ENCODE measurements around the gene KRT24.

DNA sequence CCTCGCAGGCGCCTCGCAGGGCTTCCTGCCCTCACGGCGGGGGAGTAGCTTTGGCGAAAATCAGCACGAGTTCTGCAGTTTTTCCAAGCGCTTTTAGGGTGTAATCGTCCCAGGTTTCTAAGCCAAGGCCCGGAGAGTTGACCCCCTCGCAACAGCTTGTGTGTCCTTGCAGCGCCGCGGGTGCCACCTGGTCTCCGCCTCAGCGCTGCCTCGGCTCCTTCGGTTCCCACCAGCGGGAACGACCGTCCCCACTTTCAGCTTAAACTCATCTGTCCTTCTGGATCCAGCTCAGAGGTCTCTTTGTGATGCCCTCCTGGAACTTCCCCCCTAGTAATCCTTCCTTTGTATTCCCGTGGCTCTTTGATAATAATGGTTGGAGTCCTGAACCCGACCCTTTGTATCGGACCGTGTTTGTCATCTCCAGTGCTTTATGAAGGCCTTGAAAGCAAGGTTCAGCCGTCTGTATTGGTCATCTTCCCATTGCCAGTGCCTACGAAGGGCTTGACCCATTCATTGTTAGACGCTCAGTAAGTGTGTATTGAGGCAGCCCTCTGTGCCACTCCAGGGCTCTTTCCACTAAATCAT, 55.1 kb downstream of the KRT24 start:
- TF ChIP-seq MAFK (IDR thresholded peaks at IDR 0.05; ENCODE audit: low read depth, low read length): no peak
- TF ChIP-seq, protein P1, sequence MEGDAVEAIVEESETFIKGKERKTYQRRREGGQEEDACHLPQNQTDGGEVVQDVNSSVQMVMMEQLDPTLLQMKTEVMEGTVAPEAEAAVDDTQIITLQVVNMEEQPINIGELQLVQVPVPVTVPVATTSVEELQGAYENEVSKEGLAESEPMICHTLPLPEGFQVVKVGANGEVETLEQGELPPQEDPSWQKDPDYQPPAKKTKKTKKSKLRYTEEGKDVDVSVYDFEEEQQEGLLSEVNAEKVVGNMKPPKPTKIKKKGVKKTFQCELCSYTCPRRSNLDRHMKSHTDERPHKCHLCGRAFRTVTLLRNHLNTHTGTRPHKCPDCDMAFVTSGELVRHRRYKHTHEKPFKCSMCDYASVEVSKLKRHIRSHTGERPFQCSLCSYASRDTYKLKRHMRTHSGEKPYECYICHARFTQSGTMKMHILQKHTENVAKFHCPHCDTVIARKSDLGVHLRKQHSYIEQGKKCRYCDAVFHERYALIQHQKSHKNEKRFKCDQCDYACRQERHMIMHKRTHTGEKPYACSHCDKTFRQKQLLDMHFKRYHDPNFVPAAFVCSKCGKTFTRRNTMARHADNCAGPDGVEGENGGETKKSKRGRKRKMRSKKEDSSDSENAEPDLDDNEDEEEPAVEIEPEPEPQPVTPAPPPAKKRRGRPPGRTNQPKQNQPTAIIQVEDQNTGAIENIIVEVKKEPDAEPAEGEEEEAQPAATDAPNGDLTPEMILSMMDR (conservative IDR thresholded peaks at IDR 0.05; ENCODE audit: low read depth, low read length): no peak
- TF ChIP-seq RFX5 (IDR thresholded peaks at IDR 0.05; ENCODE audit: low read depth, low read length): no peak
- TF ChIP-seq FOS (IDR thresholded peaks at IDR 0.05; ENCODE audit: low read depth, low read length): no peak
- 0 out of 2 replicates have a peak, but pooled peaks have one; percentile 7 for TF ChIP-seq MAZ (IDR thresholded peaks at IDR 0.05; ENCODE audit: borderline replicate concordance, low read depth, low read length)
- no peak for TF ChIP-seq POLR2A (IDR thresholded peaks at IDR 0.05; ENCODE audit: low read depth, low read length)
- no peak for TF ChIP-seq RCOR1 (IDR thresholded peaks at IDR 0.05; ENCODE audit: insufficient replicate concordance, low read length)
- peak; percentile 33; the same call in 1 of the 2 replicates for TF ChIP-seq MXI1 (IDR thresholded peaks at IDR 0.05; ENCODE audit: borderline replicate concordance, low read depth, low read length)
- TF ChIP-seq CEBPB (IDR thresholded peaks at IDR 0.05; ENCODE audit: low read depth, low read length): no peak
- TF ChIP-seq BHLHE40 (IDR thresholded peaks at IDR 0.05; ENCODE audit: low read depth, low read length): no peak

Data from IMR-90 (cell line).